GM11168 (cell line): ENCODE results near the gene DAPK2.

ENCODE experiments used
- in situ Hi-C: fragments of 300-500 bp; cut with MboI; formaldehyde crosslinking; loops from one replicate; pipeline ENCODE4 v1.12.0; 2022; ENCODE audit warnings: low sequenced_read_pairs; ENCODE audit not compliant: unreplicated experiment

Gene DAPK2

DNA sequence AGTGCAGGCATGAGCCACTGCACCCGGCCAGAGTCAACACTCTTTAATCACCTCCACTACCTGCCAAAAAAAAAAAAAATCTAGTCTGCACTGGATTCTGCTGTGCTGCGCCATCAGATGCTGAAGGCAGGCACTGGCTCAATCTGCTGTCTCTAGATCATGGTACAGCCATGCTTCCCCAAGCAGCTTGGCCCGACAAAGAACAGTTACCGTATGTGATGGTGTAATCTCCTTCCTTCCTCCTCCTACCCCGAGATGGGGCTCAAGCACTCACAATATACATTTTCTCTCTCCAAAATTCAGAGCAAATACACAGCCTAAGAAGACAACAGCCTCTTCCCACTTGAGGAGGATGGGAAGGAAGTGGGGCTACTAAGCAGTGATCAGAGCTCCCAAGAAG is 45.1 kb downstream of the DAPK2 start:
- in situ Hi-C loops = no loop called here

GRCh38 chr15:64000183-64000951 is 45.9 kb downstream of the DAPK2 start:
- in situ Hi-C loops = no loop called here

DNA sequence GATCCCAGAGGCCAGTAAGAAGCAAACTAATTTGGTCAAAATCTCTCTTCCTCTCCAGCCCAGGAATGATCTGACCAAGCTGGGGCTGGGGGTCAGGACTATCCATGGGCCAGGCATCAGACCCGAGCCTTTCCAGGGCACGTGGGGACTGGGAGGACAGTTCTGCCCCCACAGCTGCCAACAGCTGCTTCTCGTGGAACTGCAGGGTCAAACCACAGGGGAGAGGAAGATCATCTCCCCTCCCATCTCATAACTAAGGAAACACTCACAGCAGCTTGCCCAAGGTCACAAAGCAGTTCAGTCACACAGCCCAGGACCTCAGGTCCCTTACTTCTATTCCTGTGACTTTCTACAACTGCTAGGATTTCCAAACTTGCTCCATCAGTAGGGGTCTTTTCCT is 47.1 kb downstream of the DAPK2 start:
- in situ Hi-C loops = no loop called here

- in situ Hi-C loops = no loop called here
Observed at GRCh38 chr15:63998489-63998888, 47.8 kb downstream of the DAPK2 start.

DNA sequence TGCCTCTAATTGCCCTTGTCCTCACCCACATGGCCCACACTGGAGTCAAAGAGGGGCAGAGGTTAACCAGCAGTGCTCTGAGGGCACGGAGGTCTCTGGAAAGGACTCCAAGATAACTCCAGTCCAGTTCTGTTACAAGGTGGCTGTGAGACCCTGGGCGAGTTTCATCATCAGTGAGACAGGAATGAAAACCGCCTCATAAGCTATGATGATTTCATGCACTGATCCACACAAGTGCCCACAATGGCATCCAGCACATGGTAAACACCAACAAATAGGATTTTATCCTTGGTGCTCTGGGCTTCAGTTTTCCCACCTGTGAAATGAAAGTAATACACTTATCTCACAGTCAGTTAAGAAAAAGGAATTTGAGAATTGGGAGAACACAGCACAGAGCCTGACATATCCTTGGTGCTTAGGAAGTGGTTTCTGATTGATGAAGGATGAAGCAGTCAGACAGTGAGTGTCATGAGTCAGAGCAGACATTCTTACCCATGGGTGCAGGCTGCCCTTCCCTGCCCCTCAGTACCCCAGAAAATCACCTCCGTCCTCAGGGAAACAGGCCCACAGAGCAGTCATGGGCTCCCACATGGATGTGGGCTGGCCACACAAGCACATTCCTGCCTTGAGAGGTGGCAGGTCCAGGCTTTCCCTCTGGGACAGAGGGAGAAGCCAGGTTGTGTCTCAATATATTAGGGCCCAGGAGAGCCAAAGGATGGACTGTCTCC is 48.4 kb downstream of the DAPK2 start:
- in situ Hi-C loops = no loop called here

GRCh38 chr15:63996794-63997357 is 49.4 kb downstream of the DAPK2 start:
- in situ Hi-C loops = no loop called here

GRCh38 chr15:63995789-63996188 is 50.5 kb downstream of the DAPK2 start:
- in situ Hi-C loops = no loop called here

DNA sequence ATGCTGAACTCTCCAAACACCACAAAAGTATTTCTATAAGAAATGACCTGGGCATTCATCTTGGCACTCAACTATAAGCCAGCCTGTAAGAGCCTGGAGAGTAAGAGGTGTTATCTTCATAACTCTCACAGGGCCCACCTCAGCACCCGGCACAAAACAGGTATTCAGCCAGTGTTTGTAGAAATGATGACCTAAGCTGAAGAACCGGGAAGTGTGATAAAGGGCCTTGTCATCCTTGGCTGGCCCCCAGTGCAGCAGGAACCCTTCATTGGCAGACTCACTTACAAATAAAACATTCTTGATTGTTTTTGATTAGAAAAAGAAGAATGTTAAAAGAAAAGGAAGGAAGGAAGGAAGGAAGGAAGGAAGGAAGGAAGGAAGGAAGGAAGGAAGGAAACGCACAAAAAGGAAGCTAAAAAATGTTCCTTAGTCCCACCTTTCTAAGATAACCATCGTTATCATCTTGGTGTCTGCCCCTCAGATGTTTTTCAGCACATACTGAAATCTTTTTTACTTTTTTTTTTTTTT is 52.1 kb downstream of the DAPK2 start:
- in situ Hi-C loops = no loop called here

DNA sequence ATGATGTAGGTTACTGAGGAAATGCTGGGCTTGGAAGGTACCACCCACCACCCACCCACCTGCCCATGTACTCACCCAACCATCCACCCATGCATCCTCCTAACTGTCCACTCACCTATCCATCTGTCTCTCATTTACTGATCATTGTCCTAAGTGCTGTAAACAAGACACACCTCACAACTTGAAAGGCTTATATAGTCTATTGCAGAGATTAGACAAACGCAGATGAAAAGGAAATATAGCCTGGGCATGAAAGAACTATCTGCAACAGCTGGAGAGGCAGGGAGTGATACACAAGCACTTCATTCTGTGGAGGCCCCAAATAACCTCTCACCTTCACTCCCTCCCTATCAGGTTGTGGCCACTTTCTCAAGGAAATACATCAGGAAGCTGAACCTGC is 54.0 kb downstream of the DAPK2 start:
- in situ Hi-C loops = no loop called here

DNA sequence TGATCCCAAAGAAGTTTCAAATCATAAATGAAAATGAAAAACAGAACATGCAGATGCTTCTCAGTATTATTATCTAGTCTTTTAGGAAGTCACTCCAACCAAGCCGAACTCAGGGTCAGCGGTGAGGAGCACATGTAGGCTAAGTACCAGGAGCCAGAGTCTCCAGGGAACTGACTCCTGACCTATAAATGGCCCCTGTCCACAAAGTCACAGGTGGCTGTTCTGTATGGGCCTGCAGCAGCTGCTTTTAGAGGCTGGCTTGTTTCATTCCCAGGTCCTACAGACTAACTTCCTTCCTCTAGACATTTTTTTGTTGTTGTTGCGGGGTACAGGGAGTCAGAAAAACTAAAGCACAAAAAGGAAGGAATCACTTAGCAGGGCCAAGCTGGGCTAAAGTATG is 54.6 kb downstream of the DAPK2 start:
- in situ Hi-C loops = no loop called here

GRCh38 chr15:63990454-63990853 is 55.8 kb downstream of the DAPK2 start:
- in situ Hi-C loops = no loop called here

DNA sequence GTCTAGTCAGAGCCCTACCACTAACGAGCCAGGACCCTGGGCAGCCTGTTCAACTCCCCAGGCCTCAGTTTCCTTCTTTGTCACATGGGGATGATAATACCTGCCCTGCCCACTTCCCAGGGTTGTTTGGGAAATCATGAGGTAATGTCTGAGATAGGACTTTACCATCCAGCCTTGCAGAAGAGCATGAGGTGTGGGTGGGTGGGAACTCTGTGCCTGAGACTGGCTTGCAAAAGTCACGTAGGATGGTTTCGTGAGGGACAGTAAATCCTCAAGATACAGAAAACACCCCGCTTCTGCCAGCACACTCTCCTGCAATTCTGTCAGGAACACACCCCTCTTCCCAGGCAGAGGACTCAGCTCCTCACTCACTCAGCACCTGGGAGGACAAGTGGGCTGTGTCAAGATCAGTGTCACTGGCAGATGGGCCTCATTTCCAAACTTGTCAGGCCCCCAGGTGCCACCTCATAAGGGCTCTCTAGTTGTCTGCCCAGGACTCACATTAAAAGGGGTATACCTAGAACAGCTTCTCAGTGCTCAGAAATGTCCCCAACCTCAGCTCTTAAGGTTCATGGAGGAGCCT is 58.4 kb downstream of the DAPK2 start:
- in situ Hi-C loops = no loop called here

DNA sequence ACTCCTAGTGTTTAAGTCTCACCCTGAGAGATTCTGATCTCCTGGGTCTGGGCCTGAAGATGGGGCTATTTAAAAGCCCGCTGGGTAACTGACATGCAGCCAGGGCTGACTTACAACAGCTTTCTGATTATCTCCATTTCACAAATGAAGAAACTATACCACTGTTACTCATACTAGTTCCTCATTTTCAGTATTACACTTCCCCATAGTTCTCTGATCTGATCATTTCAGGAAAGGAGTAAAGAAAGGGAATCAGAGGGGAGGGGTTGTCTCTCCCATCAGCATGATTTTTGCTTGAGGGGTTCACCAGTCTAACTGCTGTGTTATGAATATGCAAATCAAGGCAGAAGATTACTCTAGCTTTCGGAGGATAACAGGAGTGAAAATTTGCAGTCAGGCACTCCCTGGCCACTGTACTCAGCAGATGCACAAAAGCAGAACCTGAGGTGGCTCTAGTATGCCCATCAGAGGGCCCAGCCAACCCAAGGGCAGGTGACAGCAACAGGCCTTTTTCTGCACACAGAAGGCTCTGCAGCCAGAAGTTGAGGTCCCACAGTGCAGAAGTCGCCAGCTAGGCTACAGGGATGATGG is 59.4 kb downstream of the DAPK2 start:
- in situ Hi-C loops = no loop called here

GRCh38 chr15:63986185-63986680 is 60.1 kb downstream of the DAPK2 start:
- in situ Hi-C loops = no loop called here

GRCh38 chr15:63985221-63986184 is 60.8 kb downstream of the DAPK2 start:
- in situ Hi-C loops = no loop called here

GRCh38 chr15:63984331-63984730 is 62.0 kb downstream of the DAPK2 start:
- in situ Hi-C loops = no loop called here

DNA sequence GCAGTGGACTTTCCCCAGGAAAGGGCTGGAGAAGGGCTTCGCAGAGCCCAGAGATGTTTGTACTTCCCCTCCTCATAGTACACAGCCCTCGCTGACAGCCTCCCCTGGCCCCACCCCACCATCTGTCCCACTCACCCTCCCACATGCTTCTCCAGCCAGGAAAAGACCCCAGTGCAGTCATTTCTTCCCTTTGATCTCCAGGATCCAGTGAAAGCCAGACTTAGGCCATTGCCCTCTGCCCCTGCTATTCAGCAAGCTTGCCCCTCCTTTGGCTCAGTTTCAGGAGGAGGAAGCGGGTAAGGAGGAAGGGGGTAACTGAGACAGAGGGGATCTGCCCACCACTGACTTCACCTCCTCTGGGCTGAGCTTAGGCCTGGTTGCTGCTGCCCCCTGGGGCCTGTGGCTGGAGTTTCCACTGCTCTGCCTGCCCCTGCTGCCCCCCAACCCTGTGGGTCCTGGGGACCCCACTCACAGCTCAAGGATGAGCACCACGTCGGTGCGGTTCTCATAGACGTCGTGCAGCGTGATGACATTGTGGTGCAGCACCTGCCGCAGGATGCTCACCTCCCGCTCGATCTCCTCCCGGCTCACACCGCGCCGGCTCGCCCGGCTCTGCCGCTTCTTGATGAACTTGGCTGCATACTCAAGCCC is 63.1 kb downstream of the DAPK2 start:
- in situ Hi-C loops = no loop called here

GRCh38 chr15:63982381-63982854 is 63.9 kb downstream of the DAPK2 start:
- in situ Hi-C loops = no loop called here
